Muscle of back (tissue), 11 donors: ENCODE results near the gene BRD1. TPM values are rescaled to one million over a fixed set of nuclear protein-coding genes. Genes with fewer than 3 reads are reported as not detected.
"Not testable (repeated sequence)": the region's sequence is repeated elsewhere in the genome, so short reads cannot be mapped to it uniquely, and the experiment has no call there.

Experiments used
- DNase-seq, 3 donors: peaks; one replicate each; pipeline versions ENCODE4 v3.0.0 to v3.0.0-alpha.2; 2013
- polyA plus RNA-seq, 10 donors: library from polyadenylated mRNA; unstranded; fragments of 120-200 nt; gene quantifications; one replicate each; pipeline ENCODE4 v1.2.1, GENCODE V29; 2013; ENCODE audit not compliant: insufficient read length in 10 of 10

The BRD1 gene
- polyA plus RNA-seq, 10 donors, result 18.4 to 30.2 (median 25.4) TPM

DNA sequence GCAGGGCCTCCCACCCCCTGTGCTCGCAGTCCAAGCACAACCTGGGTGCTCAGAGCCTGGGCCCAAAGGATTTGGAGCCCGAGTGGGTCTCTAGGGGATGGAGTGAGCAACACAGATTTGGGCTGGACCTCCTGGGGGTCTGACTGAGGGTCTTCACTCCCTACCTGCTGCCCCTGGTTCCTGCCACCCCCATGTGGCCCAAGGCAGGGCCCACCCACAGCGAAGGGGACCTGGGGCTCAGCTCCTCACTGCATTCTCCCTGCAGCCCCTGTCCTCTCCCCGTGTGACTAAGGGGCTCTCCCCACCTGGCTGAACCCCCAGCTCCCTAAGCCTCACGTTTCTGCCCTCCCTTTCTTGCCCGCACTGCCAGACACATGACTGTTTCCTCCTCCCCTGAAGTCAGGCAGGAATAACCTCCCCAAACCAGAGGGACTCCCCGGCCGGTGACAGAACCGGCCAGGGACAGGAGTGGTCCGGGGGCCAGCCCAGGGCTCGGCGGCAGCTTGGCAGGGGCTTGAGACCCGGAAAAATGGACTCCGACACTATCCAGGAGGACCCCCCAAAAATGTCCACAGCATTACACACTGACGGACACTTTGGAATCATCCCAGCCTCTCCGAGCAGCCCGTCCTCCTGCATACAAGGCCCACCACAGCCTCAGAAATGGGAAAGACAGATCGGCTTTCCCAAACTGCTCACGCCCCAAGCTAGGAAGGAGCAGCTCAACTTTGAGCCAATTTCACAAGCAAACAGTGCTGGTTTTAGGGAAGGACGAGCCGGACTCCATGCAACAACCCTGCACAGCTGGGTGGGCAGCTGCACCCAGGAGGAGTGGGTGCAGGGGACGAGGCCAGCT, 57.8 kb downstream of the BRD1 start:
- DNase-seq, result no peak

DNA sequence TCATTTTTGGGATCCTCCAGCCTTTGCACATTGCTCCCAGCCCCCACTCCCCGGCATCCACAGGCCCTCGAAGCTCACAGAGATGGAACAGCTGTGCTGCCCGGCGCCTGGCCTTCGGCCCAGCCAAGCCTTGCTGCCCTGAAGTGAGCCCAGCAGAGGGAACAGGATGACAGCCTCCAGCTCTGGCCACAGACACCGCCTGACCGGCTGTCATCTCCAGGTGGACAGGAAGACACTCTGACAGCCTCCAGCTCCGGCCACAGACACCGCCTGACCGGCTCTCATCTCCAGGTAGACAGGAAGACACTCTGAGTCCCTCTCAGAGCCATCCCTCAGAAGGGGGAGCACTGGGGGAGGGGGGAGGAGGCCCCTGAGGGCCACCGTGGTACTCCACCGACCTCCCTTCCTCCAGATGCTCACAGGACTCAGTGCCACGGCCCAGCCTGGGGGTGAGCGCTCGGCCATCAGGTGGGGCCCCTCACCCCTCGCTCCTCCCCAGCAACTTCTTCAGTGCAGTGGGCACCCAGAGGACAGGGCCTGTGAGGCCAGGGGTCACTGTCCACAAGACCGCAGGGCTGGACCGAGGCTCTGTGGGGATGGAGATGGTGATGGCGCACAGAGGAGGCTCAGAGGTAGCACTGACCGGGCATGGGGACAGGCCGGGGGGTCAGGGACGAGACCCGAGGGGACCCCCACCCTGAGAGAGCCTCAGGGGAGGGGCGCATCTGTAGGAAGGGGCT, 58.6 kb downstream of the BRD1 start:
- DNase-seq, result peak; percentile 58 to 74 (median 61)

GRCh38 chr22:49768077-49768910, 59.4 kb downstream of the BRD1 start:
- DNase-seq, result peak in 1 of 3 donors; percentile 67

DNA sequence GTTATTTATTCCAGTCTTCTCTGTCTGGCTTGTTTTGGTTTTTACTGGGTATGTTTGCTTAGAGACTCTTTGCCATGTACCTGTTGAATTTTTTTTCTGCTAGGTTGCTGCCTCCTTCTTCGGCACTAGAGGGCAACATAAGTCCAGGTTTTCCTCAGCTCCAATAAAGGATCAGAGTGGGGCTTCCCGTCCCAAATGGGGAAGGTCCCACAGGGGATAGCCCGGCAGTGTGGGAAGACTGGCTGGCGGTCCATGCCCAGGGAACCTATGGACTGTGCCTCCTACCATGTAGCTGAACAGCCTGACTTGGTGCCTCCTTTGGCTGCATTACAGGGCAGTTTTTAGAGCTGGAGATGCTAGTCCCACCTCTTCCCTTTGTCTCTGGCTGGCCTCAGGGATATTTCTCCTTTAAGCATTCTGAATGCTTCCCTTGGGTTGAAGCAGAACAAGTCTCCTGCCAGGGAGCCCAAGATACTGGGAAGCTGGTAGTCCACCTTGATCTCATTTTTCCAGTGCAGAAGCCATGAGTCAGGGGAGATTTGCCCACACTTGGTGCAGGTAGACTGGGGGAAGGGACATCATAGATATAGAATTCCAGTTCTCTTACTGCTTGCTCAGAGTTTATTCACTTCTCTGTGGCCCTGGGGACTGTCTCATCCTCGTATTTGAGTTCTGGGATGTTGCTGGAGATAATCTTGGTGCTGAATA, 60.2 kb downstream of the BRD1 start:
- DNase-seq, result peak in 1 of 3 donors; percentile 45

DNA sequence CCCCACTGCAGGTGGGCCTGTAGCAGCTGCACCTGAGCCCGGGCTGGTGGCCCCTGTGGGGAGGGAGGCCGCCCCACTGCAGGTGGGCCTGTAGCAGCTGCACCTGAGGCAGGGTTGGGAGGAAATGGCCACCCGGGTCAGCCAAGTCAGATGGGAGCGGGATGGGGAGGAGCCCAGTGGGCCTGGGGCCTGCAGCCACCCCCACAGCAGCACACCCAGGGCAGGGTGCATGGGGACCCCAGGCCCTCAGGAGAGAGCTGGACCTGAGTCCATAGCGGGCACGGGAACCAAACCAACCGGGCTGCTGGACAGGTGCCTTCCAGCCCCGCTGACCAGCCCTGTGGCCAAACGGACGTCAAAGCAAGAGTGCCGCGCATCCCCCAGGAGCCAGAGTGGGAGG, 61.7 kb downstream of the BRD1 start:
- no peak for DNase-seq

DNA sequence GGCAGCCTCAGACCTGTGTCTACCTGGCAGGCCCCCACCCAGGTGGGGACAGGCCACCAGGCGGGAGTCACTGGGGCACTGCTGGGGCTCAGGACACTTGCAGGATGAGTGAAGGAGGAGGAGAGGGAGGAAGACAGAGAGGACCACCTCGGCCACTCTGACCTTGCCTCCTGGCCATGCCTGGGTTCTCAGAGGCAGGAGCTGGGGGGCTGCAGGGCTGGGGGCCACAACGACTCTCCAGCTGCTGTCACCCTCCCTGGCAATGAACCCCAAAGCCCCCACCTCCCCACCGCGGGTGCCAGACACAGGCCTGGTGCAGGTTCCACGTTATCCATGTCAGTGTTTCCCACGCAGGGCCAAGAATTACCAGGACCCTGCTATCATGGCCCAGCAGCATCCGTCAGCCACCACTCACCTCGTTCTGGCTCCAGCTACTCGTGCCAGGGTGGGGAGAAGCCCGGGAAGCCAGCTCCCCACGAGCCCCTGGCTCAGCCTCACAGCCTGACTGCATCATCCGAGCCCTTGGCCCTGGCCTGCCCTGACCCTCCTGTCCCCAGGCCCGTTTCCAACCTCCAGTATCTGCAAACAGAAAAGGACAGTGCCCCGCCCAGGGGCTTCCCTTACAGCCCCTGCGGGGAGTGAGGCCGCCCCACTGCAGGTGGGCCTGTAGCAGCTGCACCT, 62.4 kb downstream of the BRD1 start:
- DNase-seq, result no peak

GRCh38 chr22:49764127-49764581, 63.5 kb downstream of the BRD1 start:
- DNase-seq, result peak in 1 of 3 donors; percentile 51

GRCh38 chr22:49763696-49764095, 64.0 kb downstream of the BRD1 start:
- no peak for DNase-seq

- DNase-seq, result no peak
These were observed 64.5 kb downstream of the BRD1 start for GRCh38 chr22:49763138-49763537.

DNA sequence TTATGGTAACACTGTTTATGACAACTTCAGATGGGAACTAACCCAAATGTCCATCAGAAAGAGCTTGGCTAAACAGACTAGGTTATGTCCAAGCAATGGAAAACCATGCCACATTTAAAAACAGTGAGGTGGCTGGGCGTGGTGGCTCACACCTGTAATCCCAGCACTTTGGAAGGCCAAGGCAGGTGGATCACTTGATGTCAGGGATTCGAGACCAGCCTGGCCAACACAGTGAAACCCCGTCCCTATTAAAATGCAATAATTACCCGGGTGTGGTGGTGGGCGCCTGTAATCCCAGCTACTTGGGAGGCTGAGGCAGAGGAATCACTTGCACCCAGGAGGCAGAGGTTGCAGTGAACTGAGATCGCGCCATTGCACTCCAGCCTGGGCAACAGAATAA, 65.1 kb downstream of the BRD1 start:
- not testable (repeated sequence) for DNase-seq

- DNase-seq, result no peak
These were observed 65.8 kb downstream of the BRD1 start for GRCh38 chr22:49761836-49762235.

- no peak for DNase-seq
These were observed 66.8 kb downstream of the BRD1 start for GRCh38 chr22:49760630-49761571.

GRCh38 chr22:49760280-49760629, 67.4 kb downstream of the BRD1 start:
- no peak for DNase-seq

- DNase-seq, result no peak
These were observed 71.0 kb downstream of the BRD1 start for GRCh38 chr22:49756676-49757075.

DNA sequence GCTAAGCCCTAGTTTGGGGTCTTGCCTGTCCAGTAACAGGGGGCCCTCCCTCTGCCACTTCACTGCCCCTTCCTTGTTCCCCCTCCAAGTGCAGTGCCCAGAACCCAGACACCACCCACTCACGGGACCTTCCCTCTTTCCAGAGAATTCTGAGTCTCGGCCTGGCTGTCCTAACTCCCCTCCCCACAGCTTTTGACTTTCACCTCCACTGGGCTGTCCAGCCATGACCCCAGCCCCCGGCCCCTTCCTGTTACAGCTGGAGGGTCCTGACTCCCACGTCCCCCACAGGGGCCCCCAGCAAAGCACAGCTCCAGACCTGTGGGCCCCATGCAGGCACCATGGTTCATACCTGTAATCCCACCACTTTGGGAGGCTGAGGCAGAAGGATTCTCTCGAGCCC, 71.5 kb downstream of the BRD1 start:
- DNase-seq, result no peak

- no peak for DNase-seq
These were observed 72.1 kb downstream of the BRD1 start for GRCh38 chr22:49755631-49756001.

- no peak for DNase-seq
These were observed 72.7 kb downstream of the BRD1 start for GRCh38 chr22:49754696-49755630.

GRCh38 chr22:49753961-49754695, 73.5 kb downstream of the BRD1 start:
- DNase-seq, result no peak
